GM19099 (cell line): ENCODE measurements around the gene SPRYD3.

Source experiments
- POLR2A ChIP-seq: IDR thresholded peaks from 3 replicates; pipeline ENCODE4 v1.6.1; 2011; ENCODE audit warnings: low read depth; ENCODE audit not compliant: insufficient read length; ENCODE audit errors: extremely low read depth

The SPRYD3 gene

GRCh38 chr12:53096089-53096741, 17.0 kb upstream of the SPRYD3 start:
- TF ChIP-seq POLR2A, result no peak

DNA sequence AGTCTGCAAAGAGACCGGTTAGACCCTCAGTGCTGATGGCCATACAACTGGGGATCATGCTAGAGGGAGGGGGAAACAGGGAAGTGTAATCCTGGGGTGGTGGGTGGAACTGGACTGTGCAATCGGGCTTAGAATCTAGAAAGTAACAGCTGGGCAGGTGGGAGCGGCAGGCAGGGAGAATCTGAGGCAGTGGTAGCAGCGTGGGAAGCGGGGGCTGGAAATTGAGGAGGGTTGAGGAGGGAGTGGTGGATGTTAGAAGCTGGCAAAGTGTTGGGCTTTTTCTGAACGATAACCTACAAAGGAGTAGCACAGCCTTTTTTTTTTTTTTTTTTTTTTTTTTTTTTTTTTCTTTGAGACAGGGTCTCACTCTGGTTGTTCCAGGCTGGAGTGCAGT, 15.2 kb upstream of the SPRYD3 start:
- no peak for TF ChIP-seq POLR2A

DNA sequence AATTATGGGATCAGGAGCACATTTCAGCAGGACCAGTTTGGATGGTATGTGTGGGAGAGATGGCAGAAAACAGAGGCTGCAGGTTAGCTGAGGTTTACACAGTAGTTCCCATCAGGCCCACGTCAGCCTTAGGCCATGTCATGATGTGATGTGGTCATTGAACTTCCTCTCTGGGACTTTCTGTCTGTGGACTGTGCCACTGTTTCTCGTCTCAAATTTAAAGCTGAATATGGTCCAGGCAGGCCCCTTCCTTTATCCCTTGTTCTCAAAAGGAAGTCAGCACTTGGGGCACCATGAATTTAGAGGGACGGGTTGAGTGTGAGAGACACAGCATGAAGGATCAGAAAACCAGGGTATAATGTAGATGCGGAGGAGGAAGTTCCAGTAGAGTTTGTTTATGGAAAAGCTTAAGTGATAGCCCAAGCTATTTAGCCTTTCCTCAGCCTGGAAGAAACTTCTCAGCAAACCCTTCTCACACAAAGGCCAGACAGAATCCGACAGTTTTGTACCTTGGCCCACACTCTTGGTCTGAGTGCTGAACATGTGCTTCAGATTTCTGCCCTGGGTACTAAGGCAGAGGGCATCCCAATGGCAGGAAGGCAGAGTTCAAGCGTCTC, 14.7 kb upstream of the SPRYD3 start:
- no peak for TF ChIP-seq POLR2A

DNA sequence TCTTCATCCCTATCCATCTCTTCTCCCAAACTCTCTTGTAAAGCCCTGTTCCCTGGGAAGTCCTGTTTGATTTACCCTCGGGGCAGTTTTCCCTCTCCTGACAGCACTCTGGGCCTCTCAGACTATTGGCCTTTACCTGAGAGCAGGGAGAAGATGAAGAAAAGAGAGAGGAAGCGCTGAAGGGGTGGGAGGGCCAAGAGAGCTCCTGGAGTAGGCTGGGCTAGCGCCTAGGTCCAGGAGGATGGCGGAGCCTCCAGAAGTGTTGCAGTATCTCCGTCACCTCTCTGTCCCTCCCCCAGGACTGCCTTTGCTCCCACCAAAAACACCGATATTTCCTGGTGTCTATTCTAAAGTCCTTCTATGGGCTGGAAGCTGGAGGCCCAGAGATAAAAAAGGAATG, 12.6 kb upstream of the SPRYD3 start:
- no peak for TF ChIP-seq POLR2A

DNA sequence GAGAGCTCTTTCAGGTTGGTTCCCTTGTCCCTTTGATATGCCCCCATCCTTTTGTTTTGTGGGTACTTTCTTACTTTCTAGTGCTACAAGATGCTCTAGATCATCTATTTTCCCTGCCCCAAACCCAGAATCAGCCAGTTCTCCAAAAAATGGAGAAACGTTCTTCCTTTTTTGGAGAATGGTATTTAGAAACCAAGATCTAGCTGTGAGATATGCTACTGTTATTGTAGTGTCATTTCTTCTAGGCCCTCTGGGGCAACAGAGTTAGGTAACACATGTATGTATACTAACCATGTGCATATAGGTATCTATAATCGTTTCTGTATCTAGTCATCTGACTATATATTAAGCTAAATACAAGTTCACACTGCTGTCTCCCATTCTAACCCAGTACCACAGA, 11.4 kb upstream of the SPRYD3 start:
- TF ChIP-seq POLR2A, result no peak

GRCh38 chr12:53090105-53090504, 10.9 kb upstream of the SPRYD3 start:
- no peak for TF ChIP-seq POLR2A

DNA sequence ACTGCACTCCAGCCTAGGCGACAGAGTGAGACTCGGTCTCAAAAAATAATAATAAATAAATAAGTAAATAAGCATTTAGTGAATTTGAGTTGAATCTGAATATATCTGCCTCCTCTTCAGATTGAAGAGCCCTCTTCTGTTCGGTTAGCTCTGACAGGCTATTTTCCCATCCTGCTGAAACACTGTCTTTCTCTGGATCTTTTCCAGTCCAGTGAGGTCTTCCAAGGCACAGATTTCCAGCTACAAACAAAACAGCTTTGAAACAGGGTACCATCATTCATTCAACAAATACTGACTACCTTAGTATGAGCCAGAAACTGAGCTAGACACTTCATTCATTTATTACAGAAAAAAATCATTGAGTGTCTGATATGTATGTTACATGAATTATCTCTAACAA, 7.2 kb upstream of the SPRYD3 start:
- no peak for TF ChIP-seq POLR2A

DNA sequence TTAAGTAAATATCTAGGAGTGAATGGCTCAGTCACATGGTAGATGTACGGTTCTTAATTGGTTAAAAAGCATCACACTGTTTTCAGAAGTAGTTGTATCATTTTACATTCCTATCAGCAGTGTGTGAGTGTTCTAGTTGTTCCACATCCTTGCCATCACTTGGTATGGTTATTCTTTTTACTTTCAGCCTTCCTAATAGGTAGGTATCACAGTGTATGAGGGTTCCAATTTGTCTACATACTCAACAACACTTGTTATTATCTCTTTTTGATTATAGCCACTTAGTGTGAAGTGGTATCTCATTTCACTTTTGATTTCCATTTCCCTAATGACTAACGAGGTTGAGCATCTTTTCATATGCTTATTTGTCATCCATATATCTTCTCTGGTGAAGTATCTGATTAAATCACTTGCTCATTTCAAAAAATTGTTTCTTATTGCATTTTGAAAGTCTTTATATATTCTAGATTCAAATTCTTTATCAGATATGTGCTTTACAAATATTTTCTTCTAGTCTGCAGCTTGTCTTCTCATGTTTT, 3.5 kb upstream of the SPRYD3 start:
- TF ChIP-seq POLR2A, result no peak

DNA sequence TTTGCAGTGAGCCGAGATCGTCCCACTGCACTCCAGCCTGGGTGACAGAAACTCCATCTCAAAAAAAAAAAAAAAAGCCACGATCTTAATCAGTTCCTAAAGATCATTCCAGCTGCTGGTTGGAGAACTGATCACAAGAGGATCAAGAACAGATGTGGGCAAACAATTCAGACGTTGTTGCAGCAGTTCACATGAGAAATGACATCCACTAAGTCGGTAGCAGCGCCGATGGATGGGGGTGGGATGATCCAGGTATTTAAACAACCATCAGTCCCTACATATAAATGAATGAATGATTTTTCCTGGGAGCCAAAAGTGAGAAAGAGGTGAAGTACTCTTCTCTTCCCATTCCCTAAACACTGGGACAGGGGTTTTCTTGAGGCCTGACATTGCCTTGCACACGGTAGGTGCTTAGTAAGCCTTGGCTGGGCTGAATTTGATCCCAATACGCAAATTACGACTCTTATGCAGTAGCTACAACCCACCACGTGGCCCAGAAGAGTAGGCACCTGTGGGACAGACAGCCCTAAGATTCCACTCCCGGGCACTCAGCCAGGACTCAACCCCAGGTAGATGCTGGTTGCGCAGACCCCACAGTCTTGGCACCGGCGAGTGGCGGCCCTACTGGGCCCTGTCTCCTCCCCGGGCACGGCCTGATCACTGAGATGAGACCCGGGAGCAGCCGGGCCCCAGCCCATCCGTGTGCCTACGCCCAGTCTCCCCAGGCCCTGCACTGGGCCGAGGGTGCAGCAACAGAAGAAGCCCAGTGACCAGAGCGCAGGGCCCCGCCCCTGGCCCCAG, 565 bp downstream of the SPRYD3 start:
- TF ChIP-seq POLR2A, result no peak

DNA sequence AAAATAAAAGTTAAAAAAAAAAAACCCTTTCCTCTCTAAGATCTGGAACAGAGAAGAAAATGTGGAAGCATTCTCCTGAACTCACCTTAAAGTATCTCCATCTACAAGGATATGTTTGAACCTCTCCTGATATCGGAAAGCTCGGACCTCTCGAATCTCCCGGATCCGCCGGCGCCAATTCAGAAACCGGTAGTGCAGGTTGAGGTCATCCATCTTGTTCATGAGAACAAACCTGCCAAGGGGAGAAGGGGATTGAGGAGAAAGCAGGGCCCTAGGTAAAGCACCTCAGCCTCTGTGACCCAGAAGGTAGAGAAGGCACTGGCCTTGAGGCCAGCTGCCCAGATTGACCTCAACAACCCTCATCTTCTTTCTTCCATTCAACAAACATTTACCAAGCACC, 2.2 kb downstream of the SPRYD3 start:
- TF ChIP-seq POLR2A, result no peak

DNA sequence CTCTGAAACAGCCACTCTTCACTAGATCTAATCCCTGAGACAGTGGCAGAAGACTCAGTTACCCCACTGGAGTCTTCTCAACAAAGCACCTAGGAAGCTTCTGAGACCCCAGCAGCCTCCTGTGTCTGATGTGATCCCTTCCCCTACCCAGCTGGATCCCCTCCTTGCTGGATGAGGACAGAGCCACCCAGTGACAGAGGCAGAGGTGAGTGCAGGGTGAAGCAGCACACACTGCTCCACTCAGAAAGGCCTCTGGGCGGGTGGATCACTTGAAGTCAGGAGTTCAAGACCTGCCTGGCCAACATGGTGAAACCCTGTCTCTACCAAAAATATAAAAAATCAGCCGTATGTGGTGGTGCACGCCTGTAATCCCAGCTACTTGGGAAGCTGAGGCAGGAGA, 2.7 kb downstream of the SPRYD3 start:
- TF ChIP-seq POLR2A, result no peak

GRCh38 chr12:53074999-53075370, 4.2 kb downstream of the SPRYD3 start:
- TF ChIP-seq POLR2A, result no peak

GRCh38 chr12:53074283-53074998, 4.7 kb downstream of the SPRYD3 start:
- no peak for TF ChIP-seq POLR2A

DNA sequence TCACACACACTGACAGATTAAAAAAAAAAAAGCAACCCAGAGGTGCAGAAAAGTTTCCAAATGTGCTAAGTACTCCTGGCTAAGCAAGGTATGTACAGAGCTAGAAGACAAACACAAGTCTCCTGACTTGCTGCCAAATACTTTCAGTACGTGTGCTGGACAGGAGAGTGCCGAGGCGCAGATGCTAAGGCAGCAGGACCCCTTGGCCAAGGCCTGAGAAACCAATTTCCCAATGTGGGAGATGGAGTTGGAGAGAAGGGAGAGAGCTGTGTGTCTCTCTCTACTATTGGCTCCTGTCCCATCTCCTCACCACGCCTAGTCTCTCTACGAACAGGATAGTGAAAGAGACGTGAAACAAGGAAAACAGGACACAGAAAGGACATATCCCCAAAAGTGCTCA, 5.3 kb downstream of the SPRYD3 start:
- TF ChIP-seq POLR2A, result no peak

DNA sequence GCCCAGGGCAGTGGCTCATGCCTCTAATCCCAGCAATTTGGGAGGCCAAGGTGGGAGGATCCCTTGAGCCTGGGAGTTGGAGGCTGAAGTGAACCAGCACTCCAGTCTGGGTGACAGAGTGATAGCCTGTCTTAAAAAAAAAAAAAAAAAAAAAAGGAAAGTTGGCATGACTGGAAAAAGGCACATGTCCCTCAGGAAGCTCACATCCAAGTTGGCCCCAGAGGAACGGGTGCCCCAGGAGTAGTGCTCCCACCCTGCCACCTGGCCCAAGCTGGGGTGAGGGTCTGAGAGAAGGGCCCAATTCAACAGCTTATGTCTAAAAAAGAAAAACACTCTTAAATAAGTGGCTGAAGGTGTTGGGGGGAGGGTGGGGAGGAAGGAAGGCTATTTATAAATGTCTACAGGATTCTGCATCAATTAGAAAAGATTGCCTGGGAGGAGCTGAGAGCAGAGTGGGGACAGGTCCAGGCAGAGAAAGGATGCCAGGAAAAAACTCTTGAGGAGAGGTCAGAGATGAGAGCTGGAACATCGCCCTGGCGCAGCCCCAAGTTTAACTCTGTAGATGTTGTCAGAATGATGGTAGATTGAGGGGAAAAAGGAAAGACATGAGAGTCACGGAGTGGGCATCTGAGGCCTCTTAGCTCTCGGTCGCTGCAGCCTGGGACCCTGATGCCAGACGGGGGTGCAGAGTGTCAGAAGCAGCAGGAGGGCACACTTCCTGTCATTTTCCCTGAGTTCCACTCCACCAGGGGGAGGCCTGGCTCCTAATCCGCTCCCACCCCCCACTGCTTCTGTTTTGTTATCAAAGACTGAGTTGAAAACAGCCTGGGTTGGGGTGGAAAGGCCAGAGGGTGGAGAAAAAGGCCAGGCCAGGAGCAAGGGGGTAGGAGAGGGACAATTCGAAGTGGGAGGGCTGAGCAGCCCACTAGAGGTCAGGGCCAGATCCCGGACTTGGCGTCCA, 7.3 kb downstream of the SPRYD3 start:
- TF ChIP-seq POLR2A, result no peak
